Measurements from ENCODE around the gene RAPGEF1.

Gene RAPGEF1

DNA sequence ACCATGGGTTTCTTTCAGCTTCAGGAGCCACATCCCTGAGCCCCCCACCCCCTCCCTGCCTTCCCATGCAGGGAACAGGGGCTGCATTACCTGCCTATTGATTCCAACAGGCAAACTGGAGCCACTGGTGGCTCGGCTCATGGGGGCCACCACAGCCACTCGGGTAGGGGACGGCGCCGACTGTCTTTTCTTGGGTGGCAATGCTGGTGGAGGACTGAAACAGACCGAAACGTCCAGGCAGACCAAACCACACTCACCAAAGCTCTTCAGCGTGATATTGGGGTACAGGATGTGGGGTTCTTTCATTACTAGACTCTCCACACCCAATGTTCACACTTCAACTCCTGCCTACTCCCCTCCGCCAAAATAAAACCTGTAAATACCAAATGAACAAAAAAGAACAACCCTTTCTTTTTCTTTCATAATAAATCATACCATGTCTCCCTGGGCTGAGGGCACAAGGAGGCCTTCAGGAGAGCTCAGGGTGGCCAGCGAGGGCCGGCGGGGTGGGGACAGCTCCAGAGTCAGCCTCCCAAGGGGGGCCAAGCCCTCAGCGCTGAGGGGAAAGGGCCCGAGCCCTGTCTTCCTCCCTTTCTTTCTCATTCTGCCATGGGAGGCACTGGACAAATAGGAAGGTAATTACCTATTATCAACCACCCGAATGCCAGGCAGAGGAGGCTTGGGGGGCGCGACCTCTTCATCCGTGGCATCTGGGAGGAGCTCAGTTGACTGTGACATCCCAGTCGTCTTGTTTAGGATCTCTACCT lies 111.2 kb downstream of the RAPGEF1 start:
- in situ Hi-C loops (cut with MboI; ENCODE audit: low sequenced_read_pairs) = no loop called here

DNA sequence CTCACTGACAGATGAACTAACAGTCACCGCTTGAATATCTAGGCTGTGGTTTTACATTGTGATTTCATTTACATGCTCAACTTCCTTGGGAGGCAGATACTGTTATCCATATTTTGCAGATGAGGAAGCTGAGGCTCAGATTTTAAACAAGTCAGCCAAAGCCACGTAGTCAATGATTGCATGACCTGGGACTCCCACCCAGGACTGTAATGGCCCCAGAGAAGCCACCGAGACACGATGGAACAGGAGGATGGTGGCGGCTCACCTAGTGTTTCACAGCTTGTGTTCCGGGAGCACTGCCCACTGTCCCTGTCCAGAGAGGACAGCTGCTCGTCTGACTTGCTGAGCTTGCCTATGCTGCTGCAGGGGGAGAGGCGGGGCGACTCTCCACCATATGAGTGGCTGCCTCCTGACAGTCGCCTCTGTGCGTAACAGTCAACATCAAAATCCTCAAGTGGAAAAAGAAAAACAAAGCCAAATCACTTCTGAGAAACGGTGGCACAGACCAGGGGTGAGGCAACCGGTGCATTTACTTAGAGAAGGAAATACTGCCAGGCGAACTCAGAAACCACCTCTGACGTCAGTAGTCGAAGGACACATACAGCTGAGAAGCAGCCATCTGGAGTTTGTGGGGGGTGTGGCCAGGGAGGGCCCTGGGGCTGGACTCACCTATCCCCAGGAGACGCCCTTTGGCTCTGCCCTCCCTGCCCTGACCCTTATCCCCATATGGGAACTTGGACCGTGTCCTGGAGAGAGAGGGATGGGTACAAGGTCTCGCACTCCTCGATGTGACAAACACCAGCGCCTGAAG lies 112.0 kb downstream of the RAPGEF1 start:
- in situ Hi-C loops (cut with MboI; ENCODE audit: low sequenced_read_pairs) = no loop called here

DNA sequence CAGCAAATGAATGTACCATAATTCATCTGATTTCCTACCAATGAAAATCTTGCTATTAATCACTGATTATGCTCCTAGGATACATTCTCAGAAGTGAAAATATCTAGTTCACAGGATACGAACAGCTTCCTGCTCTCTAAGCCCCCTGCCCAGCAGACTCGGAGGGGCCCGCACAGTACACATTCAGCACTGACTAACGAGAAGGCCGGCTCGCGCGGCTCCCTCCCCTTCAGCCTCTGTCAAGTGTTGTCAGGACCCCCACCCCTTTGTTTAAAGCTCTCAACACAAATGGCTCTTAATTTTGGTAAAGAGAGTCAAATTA lies 112.6 kb downstream of the RAPGEF1 start:
- in situ Hi-C loops (cut with MboI; ENCODE audit: low sequenced_read_pairs) = no loop called here

DNA sequence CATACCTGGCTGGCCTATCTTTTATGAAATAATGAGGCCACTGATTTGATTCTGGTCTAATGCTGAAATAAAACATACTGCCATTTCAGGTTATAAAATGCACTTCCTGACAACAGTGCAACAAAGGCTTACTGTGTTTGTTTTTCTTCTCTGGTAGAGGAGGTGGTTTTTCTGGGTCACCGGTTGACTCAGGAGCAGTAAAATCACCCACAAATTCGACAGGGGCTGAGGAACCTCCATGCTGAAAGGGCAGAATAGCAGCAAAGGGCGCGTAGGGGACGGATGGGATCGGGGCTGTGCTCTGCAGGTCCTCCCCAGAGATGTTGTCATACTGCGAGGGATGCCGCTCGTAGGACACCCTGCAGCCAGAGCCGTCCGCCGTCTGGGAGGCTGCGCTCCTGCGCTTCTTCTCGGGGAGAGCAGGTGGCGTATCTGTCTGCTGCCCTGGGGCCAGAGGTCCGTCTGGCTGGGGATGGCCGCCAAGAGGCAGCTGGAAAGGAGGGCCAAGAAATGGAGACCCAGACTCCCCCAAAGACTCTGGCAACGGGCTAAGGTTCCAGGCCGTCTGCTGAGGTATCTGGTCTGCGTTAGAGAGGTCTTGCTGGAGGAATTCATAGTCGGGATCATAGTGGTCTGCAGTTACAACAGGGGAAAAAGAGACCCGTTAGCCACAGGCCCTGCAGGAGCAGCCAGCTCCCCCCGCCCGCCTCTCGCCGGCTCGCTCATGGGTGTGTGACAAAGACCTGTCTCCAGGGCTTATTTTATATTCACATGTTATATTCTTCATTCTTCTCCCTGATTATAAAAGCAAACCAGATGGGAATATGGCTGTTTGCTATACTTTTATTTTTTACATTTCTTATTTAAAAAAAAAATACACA lies 113.8 kb downstream of the RAPGEF1 start:
- in situ Hi-C loops (cut with MboI; ENCODE audit: low sequenced_read_pairs) = no loop called here

DNA sequence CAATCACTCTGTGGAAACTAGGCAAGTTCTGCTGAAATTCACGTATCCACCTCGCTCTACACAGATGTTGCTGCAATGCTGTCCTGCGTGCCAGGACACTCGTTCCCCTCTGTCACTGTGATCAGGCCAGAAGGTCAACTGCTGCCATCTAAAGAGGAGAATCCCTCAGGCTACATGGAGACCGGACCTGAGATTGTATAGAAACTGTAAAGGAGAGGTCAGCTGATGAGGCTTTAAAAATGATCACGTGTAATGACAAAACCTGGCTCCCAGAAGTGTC lies 114.4 kb downstream of the RAPGEF1 start:
- in situ Hi-C loops (cut with MboI; ENCODE audit: low sequenced_read_pairs) = no loop called here

DNA sequence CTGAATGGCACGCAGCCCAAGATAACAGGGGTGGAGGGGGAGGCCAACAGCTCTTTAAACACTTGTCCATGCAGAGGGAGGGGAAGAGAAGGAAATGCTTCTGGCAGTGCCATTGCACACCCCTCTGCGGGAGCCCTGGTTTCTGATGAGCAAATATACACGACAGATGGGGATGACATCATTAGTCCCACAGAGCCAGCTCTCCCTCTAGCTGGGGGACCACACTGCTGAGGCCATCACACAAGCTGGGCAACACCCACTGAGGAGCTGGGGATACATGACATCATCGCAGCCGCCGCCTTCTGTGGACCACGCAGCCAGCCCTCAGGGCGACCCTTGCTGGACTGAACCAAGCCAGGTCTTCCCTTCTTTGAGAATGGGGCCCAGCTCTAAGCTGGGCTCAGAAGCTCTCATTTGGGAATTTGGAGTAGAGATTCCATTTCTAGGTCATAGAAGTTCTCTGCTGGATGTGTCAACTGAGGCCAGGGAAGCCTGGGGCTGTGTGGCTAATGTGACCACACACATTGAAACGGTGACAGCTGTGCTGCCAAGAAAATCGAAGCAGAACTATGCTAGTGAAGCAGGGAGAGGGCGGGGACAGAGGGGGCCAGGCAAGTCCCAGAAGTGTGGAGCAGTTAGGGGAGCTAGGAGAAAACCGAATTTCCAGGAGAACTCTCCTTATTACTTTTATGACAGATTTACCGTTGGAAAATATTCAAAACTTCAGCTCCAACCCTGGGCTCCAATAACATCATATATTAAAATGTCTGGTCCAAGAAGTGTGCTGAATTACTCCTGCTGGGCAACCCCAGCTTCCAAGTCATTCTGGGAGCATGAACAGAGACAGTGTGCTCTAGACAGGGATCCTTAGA lies 115.0 kb downstream of the RAPGEF1 start:
- in situ Hi-C loops (cut with MboI; ENCODE audit: low sequenced_read_pairs) = no loop called here

DNA sequence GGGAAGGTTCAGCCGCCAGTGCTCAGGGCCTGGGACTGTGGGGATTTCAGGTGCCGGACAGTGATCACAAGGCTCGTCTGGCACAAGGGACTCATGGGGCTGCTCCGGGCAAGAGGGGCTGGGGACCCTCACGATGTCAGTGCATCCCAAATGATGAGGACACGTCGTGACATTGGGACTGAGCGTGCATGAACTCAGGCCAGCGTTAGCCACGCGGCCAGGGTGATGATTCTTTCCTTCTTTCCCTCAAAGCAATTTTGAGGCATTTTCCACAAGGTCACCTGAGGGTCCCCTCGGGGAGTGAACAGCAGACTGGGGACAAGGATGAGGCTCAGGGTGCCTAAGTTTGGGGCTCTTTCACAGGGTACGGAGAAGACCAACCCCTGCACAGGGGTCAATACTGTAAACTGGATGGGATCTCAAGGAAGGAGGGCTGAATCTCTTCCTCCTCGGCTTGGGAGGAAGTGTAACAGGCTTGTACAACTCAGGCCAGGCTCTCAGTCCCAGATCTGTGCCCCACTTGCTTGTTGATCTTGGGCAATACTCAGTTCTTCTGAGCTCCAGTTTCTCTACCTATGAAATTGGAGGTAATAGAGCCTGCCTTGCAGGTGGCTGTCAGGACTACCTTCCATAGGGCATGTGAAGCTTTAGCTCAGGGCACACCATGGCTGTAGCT lies 116.1 kb downstream of the RAPGEF1 start:
- in situ Hi-C loops (cut with MboI; ENCODE audit: low sequenced_read_pairs) = no loop called here

DNA sequence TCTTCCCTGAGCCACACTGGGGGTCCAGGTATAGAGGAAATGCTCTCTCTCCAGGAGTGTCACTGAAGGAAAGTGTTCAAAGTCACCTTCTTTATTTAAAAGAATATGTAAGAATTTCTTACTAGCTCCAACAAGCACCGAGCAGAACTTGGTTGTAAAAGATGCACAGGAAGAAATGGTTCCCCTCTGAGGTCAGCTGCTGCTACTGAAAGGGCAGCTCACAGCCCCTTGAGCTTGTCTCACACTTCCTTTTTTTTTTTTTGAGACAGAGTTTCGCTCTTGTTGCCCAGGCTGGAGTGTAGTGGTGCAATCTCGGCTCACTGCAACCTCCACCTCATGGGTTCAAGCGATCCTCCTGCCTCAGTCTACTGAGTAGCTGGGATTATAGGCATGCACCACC lies 117.4 kb downstream of the RAPGEF1 start:
- in situ Hi-C loops (cut with MboI; ENCODE audit: low sequenced_read_pairs) = no loop called here

DNA sequence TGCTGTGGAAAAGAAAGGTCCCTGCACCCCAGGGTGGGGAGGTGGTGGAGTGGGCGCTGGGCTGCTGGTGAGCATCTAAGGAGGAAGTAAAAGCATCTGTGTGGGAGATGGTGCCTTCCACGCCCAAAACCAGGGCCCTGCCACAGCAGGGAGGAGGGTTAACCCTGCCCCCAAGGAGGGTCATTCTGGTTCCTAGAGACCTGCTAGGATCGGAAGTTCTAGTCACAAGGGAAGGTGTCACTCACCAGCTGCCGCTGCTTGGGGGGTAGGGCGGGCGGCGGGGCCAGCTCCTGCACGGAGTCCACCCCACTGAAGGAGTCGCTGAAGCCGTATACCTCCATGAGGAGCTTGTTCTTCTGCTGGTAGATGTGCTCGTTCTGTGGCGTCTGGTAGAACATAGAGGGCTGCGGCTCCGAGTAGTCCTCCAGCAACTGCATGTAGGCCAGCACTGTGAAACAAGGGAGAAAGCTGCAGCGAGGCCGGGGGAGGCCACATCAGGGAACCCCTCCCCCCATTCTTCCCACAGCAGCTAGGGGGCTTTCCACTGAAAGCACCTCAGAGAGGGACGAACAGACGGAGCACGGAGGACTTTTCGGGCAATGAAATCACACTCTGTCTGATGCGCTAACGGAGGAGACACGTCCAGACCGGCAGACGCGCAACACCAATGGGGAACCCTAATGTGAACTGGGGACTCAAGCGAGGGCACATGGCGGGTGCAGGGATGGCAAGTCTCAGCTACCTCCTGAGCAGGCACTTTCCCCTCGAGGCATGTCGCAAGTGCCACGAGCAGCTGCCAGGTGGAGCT lies 118.1 kb downstream of the RAPGEF1 start:
- in situ Hi-C loops (cut with MboI; ENCODE audit: low sequenced_read_pairs) = no loop called here

DNA sequence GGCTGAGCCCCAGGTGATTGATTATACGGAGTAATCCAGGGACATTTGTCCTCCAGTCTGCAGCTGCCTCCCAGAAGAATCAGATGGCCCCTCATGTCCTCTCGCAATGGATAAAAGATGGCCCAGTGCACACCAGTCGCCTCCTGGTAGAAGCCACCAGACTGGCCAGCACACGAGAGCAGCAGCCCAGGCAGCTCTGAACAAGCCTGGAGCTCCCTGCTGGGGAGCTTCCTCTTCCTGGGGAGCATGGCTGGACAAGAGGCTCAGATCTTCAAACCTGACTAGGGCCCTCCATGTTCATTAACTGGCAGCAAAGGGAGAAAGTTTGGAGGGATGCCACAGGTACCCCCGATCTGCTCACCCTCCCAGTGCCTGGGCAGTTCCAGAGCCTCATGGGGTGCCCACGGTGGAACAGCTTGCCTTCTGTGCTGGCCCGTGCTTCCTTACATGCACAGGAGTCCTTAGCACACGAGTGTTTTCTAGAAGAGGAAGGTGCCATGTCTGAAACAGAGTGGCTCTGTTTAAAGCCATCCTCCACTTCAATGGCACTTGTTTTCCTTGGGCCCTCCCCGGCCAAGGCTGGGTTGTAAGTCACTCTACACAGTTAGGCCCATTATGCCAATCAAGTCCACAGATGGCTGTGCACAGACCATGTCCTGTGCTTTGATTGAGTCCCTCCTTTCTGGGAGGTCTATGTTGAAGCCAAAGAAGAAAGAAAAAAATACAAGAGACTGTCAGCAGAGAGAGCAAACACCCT lies 118.9 kb downstream of the RAPGEF1 start:
- in situ Hi-C loops (cut with MboI; ENCODE audit: low sequenced_read_pairs) = no loop called here

DNA sequence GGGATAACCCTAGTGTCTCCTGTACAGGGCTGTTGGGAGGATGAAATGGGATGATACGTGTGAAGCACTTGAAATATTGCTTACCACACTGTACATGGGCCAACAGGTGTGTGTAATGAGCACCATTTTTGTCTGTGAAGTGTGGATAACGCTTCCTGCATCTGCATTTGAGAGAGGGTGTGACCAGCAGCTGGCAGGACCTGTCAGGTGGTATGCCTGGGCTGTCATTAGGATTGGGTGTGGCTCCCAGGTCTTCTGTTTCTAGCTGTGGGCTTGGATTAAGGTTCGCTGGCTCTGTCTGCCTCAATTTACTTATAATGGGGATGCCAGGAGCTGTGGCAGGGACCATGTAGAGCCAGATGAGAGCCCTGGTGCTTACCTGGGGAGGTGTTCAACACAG lies 120.2 kb downstream of the RAPGEF1 start:
- in situ Hi-C loops (cut with MboI; ENCODE audit: low sequenced_read_pairs) = no loop called here

DNA sequence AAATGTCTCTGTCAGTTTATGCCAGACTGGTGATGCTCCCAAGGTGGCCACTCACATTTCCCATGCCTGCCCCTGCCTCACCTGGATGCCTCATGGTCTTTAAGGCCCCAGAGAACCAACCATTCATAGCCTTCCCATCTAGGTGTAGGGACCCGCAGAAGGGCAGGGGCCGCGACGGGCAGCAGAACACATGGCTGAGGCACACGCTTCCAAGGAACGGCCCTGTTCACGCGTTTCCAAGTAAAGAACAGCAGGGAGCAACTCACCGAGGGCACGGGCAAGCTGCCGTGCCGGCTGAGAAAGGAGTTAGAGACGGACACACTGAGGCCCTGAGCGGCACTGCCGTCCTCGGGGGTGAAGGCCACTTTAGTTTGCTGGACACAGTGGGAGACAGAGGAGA lies 121.1 kb downstream of the RAPGEF1 start:
- in situ Hi-C loops (cut with MboI; ENCODE audit: low sequenced_read_pairs) = no loop called here

DNA sequence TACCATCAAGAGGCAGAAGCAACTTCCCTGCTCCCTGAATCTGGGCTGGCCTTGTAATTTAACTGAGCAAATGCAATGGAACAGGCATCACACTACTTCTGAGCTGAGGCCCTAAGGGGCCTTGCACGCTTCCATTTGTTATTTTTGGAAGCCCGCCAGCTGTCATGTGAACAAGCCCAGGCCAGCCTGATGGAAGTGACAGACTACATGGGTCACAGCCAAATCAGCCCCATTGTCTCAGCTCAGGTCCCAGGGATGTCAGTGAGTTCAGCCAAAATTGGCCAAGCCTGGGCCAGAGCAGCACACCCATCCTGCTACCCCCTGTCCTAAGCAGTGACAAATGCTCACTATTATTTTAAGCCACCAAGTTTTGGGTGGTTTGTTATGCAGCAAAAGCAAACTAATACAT lies 121.8 kb downstream of the RAPGEF1 start:
- in situ Hi-C loops (cut with MboI; ENCODE audit: low sequenced_read_pairs) = no loop called here

DNA sequence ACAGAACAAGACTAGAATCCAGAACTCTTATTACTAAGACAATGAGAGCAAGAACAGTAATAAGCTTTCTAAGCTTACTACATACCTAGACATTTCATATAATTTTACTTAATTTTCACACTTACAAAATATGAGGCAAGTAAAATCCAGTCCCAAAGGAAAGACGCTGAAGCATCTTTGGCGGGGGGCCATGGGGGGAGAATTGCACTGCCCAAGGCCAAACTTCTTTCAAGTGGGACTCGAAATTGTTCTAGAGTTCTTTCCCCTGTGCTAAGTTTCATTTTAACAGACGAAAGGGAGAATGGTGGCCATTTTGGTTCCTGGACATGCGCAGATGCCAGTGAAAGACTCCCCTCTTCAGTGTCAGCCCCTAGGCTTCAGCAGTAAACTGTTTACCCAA lies 122.3 kb downstream of the RAPGEF1 start:
- in situ Hi-C loops (cut with MboI; ENCODE audit: low sequenced_read_pairs) = no loop called here

DNA sequence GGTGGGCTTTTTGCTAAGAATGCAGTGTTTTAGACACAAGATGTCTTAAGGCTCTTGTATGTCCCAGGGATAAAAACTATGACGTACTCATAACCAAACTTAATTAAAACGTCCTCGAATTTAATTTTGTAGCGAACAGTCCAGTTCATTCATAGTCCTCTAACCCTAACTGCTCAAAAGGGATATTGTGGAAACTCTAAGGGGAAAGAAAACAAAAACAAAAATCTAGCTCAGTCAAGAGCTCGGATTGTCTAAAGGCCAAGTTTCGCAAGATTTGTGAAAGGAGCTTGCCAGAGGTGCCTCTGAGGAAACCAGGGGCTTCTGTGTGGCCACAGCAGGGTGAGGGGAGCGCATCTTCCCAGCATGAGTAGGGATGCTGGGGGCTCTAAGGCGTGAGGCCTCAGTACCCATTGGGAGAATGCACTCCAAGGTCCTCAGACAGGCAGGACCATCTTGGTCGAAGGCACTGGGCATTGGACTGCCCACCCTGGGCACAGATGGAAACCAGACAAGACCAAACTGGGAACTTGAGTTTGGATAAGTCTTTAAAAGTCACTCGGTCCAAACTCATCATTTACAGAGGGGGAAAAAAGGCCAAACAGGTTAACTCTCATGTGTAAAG lies 122.8 kb downstream of the RAPGEF1 start:
- in situ Hi-C loops (cut with MboI; ENCODE audit: low sequenced_read_pairs) = no loop called here

DNA sequence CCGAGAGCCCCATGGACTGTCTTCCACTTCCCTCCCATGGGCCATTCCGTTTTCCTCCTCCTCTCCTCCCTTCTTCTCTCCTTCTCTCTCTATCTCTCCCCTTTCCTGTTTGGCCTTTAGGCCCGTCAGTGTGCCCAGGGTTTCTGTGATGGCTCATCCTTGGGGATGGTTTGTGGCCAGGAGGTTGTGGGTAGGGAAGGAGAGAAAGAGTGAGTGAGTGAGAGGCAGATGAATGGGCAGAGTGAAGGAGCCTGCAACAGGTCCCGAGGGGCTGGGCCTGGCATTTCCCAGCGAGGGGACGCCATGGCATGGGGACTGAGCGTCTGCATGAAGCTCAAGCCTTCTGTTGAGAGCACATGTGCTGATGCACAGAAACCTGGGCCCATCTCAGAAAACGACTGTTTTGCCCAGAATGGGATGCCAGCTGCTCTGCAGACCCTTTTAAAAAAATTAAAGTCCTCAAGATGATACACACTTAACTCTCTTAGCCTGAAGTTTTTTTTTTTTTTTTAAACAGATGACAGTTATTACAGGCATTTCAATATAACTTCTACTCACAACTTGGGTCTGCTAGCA lies 125.4 kb downstream of the RAPGEF1 start:
- in situ Hi-C loops (cut with MboI; ENCODE audit: low sequenced_read_pairs) = no loop called here

DNA sequence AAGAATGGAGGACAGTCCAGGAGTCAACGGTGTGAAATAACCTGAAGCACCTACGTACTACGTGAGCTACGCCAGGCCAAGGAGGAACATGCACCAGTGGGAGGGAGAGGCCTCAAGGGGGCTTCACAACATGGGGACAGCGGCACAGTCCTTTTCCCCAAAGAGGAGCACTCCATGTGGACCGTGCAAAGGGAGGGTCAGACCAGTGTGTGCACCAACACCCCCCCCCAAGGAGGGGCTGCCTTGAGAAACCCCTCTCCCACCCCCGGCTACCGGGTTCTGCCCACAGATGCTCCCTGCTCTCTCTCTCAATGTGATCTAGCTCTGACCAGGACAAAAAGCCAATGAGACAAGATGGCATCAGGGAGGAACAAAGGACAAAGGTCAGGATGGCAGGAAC lies 126.0 kb downstream of the RAPGEF1 start:
- in situ Hi-C loops (cut with MboI; ENCODE audit: low sequenced_read_pairs) = no loop called here

DNA sequence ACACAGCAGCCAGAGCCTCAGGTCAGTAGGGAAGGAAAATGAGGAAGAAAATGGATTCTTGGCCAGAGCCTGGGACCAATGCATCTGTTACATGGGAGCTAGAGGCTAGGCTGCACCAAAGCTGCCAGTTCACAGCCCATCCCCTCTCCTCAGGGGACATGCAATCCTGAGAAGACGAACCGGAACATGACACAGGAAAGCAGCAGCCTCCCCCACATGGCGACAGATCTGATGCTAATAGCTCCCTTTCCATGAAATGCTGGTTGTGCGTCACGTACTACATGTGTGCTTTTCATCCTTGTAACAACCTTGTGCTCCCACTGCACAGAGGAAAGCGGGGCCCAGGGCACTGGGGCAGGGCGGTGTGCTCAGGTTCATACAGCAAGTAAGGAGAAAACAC lies 127.0 kb downstream of the RAPGEF1 start:
- in situ Hi-C loops (cut with MboI; ENCODE audit: low sequenced_read_pairs) = no loop called here

Measured in HL-60/S4 (cell line).